CD4-positive, alpha-beta T cell (primary cell): ENCODE measurements around the gene UGT1A10. TPM values are rescaled to one million over a fixed set of nuclear protein-coding genes. Genes with fewer than 3 reads are reported as not detected.
A peak's percentile ranks its signal among the peaks of the same experiment; 100 is the strongest.

Experiments
- ATAC-seq: fragments of 200-7000 bp; cut with Tn5 transposase; one replicate; pipeline ENCODE4 v1.10.0; 2022; ENCODE audit warnings: mild to moderate bottlenecking; ENCODE audit not compliant: poor library complexity
- CTCF ChIA-PET: fragments of 350-600 bp; sonication (Branson Sonifier 250); formaldehyde crosslinking; loops from one replicate; lab custom pipeline; 2021; ENCODE audit warnings: antibody characterized with exemption, inconsistent platforms; lab: Charles Lee
- POLR2A ChIA-PET: fragments of 350-600 bp; sonication (Branson Sonifier 250); formaldehyde crosslinking; loops from one replicate; lab custom pipeline; 2021; ENCODE audit warnings: antibody characterized with exemption, inconsistent platforms; lab: Charles Lee
- DNase-seq, 14 experiments: peaks; one replicate each; pipeline ENCODE4 v3.0.0-alpha.2; 2013 to 2020; ENCODE audit warnings: mixed read lengths in 2 of 14
- H3K27ac ChIP-seq, 2 donors: one replicate each; pipeline versions ENCODE4 v1.5.1 to v1.7.0; 2013; ENCODE audit warnings: low read length in 2 of 2, low read depth in 1 of 2, mild to moderate bottlenecking in 1 of 2
- H3K27me3 ChIP-seq, 2 experiments: 1 replicate in 1 of 2; 2 replicates in 1 of 2; pipeline versions ENCODE4 v1.6.1 to v1.7.0; 2013; ENCODE audit warnings: low read length in 2 of 2, control low read depth in 1 of 2, mild to moderate bottlenecking in 1 of 2, moderate library complexity in 1 of 2; ENCODE audit not compliant: insufficient read depth in 2 of 2, control insufficient read depth in 1 of 2
- H3K36me3 ChIP-seq: one replicate; pipeline ENCODE4 v1.6.1; 2013; ENCODE audit warnings: low read length, control low read depth; ENCODE audit not compliant: insufficient read depth
- H3K4me1 ChIP-seq: one replicate; pipeline ENCODE4 v1.6.1; 2013; ENCODE audit warnings: low read length, control low read depth; ENCODE audit not compliant: insufficient read depth
- H3K4me3 ChIP-seq: one replicate; pipeline ENCODE4 v1.5.1; 2013; ENCODE audit warnings: mild to moderate bottlenecking, low read length, moderate library complexity
- H3K9me3 ChIP-seq, 2 experiments: 1 replicate in 1 of 2; 2 replicates in 1 of 2; pipeline versions ENCODE4 v1.6.1 to v1.7.0; 2013; ENCODE audit warnings: low read length in 2 of 2, mild to moderate bottlenecking in 2 of 2, control low read depth in 1 of 2, moderate library complexity in 1 of 2; ENCODE audit not compliant: control insufficient read depth in 1 of 2, insufficient read depth in 1 of 2
- H3K27ac Mint-ChIP-seq: one replicate; pipeline ENCODE4 v1.8.0; 2020; ENCODE audit warnings: mixed read lengths
- H3K27me3 Mint-ChIP-seq: one replicate; pipeline ENCODE4 v1.8.0; 2021; ENCODE audit warnings: mixed read lengths
- H3K36me3 Mint-ChIP-seq: one replicate; pipeline ENCODE4 v1.8.0; 2021; ENCODE audit warnings: low read depth, mixed read lengths
- H3K4me1 Mint-ChIP-seq: one replicate; pipeline ENCODE4 v1.8.0; 2021; ENCODE audit warnings: low read depth, mixed read lengths
- H3K4me3 Mint-ChIP-seq: one replicate; pipeline ENCODE4 v1.8.0; 2020; ENCODE audit warnings: mild to moderate bottlenecking, mixed read lengths
- H3K9me3 Mint-ChIP-seq: one replicate; pipeline ENCODE4 v1.8.0; 2020; ENCODE audit warnings: mixed read lengths
- CTCF ChIP-seq: fragments of 200-600 bp; IDR thresholded peaks from one replicate; pipeline ENCODE4 v1.8.0; 2022; ENCODE audit warnings: antibody characterized with exemption, mild to moderate bottlenecking
- intact Hi-C, 2 experiments: fragments of 100-400 bp; cut with DNase I in 1 of 2; cut with micrococcal nuclease in 1 of 2; formaldehyde crosslinking; loops; one replicate each; pipeline versions ENCODE4 v1.15.1 to v1.9.0; 2023 to 2025; cut with DNase I, micrococcal nuclease
- total RNA-seq, 174 experiments: library from RNA in 2 of 174; stranded (reverse) in 2 of 174; gene quantifications; one replicate each; pipeline ENCODE4 v1.2.3 and lab custom pipeline; 2021 to 2026

UGT1A10 gene
- total RNA-seq, 2 experiments from 2014 or later: not detected

GRCh38 chr2:233813236-233814055 is 177.2 kb downstream of the UGT1A10 start:
- no peak for ATAC-seq
- intact Hi-C loops: no loop called here

GRCh38 chr2:233814056-233814835 is 178.0 kb downstream of the UGT1A10 start:
- ChIA-PET CTCF (no interaction called here), POLR2A (no interaction called here)
- no peaks in the 10 kb centered on the region for H3K4me1 Mint-ChIP-seq
- H3K36me3 ChIP-seq: no peaks in the 10 kb centered on the region
- H3K27me3 ChIP-seq: peaks cover 0 to 8% of the 10 kb centered on the region in 2 experiments
- no peak for ATAC-seq
- peaks cover 0 to 18% of the 10 kb centered on the region in 2 experiments for H3K9me3 ChIP-seq
- H3K36me3 Mint-ChIP-seq: no peaks in the 10 kb centered on the region
- no peak for TF ChIP-seq CTCF
- DNase-seq: peak in 1 of 14 experiments; percentile 22
- intact Hi-C loops: no loop called here
- no peak overlapping the region for H3K27ac ChIP-seq
- peaks cover 14% of the 10 kb centered on the region for H3K27me3 Mint-ChIP-seq
- no peak overlapping the region for H3K4me3 Mint-ChIP-seq
- no peak overlapping the region for H3K27ac Mint-ChIP-seq
- no peaks in the 10 kb centered on the region for H3K4me1 ChIP-seq
- no peaks in the 10 kb centered on the region for H3K9me3 Mint-ChIP-seq
- H3K4me3 ChIP-seq: no peak overlapping the region

More at GRCh38 chr2:233813236-233814055, 177.2 kb downstream of the UGT1A10 start:
- TF ChIP-seq CTCF: no peak
- H3K9me3 ChIP-seq: peaks cover 0 to 18% of the 10 kb centered on the region in 2 experiments
- no peak overlapping the region for H3K4me3 ChIP-seq
- no peaks in the 10 kb centered on the region for H3K4me1 Mint-ChIP-seq
- no peak overlapping the region for H3K27ac ChIP-seq
- peak in 1 of 14 experiments; percentile 12 for DNase-seq
- no peak overlapping the region for H3K4me3 Mint-ChIP-seq
- peaks cover 14% of the 10 kb centered on the region for H3K27me3 Mint-ChIP-seq
- H3K9me3 Mint-ChIP-seq: no peaks in the 10 kb centered on the region
- no peak overlapping the region for H3K27ac Mint-ChIP-seq
- peaks cover 6 to 8% of the 10 kb centered on the region in 2 experiments for H3K27me3 ChIP-seq
- no peaks in the 10 kb centered on the region for H3K36me3 Mint-ChIP-seq
- no peaks in the 10 kb centered on the region for H3K36me3 ChIP-seq
- POLR2A ChIA-PET: no interaction called here
- no peaks in the 10 kb centered on the region for H3K4me1 ChIP-seq
- CTCF ChIA-PET: interaction anchor here (0.5 kb wide), 1 partner anchor 123 kb away, joined by 3 read pairs; no protein-coding TSS in a partner anchor

GRCh38 chr2:233815861-233816260 is 179.6 kb downstream of the UGT1A10 start:
- DNase-seq (no peak), ATAC-seq (no peak)
- no peak for TF ChIP-seq CTCF
- H3K36me3 Mint-ChIP-seq: no peaks in the 10 kb centered on the region
- Histone ChIP-seq H3K27me3 (peaks cover 0 to 3% of the 10 kb centered on the region in 2 experiments), H3K4me1 (no peaks in the 10 kb centered on the region), H3K36me3 (no peaks in the 10 kb centered on the region), H3K4me3 (no peak overlapping the region), H3K9me3 (peaks cover 0 to 18% of the 10 kb centered on the region in 2 experiments), H3K27ac (no peak overlapping the region)
- CTCF ChIA-PET: no interaction called here
- H3K27me3 Mint-ChIP-seq: peaks cover 7% of the 10 kb centered on the region
- no peaks in the 10 kb centered on the region for H3K9me3 Mint-ChIP-seq
- no peaks in the 10 kb centered on the region for H3K4me1 Mint-ChIP-seq
- intact Hi-C loops: no loop called here
- H3K4me3 Mint-ChIP-seq: no peak overlapping the region
- POLR2A ChIA-PET: no interaction called here
- no peak overlapping the region for H3K27ac Mint-ChIP-seq
